Measurements from ENCODE around the gene PRDM1.

PRDM1 gene

GRCh38 chr6:106119546-106119945, 33.4 kb downstream of the PRDM1 start:
- TF ChIP-seq RARB (CRISPR knock-in tag; IDR thresholded peaks at IDR 0.05) (no peak), ARNTL (CRISPR knock-in tag; IDR thresholded peaks at IDR 0.05; ENCODE audit: borderline replicate concordance, low read depth) (no peak), PATZ1 (CRISPR knock-in tag; IDR thresholded peaks at IDR 0.05; ENCODE audit: borderline replicate concordance) (no peak), TCF4 (CRISPR knock-in tag; IDR thresholded peaks at IDR 0.05; ENCODE audit: borderline replicate concordance) (no peak), ZNF8 (CRISPR knock-in tag; IDR thresholded peaks at IDR 0.05) (no peak), ZFP3 (CRISPR knock-in tag; IDR thresholded peaks at IDR 0.05) (no peak), CSDC2 (CRISPR knock-in tag; IDR thresholded peaks at IDR 0.05) (no peak), SNAI2 (CRISPR knock-in tag; IDR thresholded peaks at IDR 0.05) (no peak), ZNF70 (CRISPR knock-in tag; IDR thresholded peaks at IDR 0.05) (no peak)
- TF ChIP-seq, protein P1, sequence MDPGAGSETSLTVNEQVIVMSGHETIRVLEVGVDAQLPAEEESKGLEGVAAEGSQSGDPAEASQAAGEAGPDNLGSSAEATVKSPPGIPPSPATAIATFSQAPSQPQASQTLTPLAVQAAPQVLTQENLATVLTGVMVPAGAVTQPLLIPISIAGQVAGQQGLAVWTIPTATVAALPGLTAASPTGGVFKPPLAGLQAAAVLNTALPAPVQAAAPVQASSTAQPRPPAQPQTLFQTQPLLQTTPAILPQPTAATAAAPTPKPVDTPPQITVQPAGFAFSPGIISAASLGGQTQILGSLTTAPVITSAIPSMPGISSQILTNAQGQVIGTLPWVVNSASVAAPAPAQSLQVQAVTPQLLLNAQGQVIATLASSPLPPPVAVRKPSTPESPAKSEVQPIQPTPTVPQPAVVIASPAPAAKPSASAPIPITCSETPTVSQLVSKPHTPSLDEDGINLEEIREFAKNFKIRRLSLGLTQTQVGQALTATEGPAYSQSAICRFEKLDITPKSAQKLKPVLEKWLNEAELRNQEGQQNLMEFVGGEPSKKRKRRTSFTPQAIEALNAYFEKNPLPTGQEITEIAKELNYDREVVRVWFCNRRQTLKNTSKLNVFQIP (CRISPR knock-in tag; IDR thresholded peaks at IDR 0.05; ENCODE audit: borderline replicate concordance, low read depth): no peak
- TF ChIP-seq, protein P2, sequence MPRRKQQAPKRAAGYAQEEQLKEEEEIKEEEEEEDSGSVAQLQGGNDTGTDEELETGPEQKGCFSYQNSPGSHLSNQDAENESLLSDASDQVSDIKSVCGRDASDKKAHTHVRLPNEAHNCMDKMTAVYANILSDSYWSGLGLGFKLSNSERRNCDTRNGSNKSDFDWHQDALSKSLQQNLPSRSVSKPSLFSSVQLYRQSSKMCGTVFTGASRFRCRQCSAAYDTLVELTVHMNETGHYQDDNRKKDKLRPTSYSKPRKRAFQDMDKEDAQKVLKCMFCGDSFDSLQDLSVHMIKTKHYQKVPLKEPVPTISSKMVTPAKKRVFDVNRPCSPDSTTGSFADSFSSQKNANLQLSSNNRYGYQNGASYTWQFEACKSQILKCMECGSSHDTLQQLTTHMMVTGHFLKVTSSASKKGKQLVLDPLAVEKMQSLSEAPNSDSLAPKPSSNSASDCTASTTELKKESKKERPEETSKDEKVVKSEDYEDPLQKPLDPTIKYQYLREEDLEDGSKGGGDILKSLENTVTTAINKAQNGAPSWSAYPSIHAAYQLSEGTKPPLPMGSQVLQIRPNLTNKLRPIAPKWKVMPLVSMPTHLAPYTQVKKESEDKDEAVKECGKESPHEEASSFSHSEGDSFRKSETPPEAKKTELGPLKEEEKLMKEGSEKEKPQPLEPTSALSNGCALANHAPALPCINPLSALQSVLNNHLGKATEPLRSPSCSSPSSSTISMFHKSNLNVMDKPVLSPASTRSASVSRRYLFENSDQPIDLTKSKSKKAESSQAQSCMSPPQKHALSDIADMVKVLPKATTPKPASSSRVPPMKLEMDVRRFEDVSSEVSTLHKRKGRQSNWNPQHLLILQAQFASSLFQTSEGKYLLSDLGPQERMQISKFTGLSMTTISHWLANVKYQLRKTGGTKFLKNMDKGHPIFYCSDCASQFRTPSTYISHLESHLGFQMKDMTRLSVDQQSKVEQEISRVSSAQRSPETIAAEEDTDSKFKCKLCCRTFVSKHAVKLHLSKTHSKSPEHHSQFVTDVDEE (CRISPR knock-in tag; IDR thresholded peaks at IDR 0.05): no peak
- ATAC-seq: no peak

GRCh38 chr6:106120006-106120405, 33.9 kb downstream of the PRDM1 start:
- no peak for ATAC-seq
- TF ChIP-seq RARB (CRISPR knock-in tag; IDR thresholded peaks at IDR 0.05) (no peak), SNAI2 (CRISPR knock-in tag; IDR thresholded peaks at IDR 0.05) (no peak), ISL1 (CRISPR knock-in tag; IDR thresholded peaks at IDR 0.05) (no peak)

DNA sequence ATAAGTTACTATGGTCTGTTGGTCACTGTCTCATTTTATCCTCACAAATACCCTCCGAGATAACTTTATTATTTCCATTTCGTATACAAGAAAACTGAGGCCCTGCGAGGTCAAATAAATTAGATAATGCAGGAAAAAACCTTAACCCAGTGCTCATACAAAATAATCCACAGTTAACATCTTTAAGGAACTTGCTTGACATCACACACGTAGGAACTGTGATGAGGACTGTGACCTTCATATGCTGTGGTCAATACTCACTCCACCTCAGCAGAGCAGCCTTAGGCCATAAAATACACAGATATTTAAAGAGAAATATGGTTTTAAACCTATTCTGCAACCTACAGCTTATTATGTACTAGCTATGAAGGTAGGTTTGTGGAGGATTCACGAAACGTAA, 34.3 kb downstream of the PRDM1 start:
- no peak for ATAC-seq
- no peak for TF ChIP-seq ZNF565 (CRISPR knock-in tag; conservative IDR thresholded peaks at IDR 0.05; ENCODE audit: low read depth)
- TF ChIP-seq PPARA (CRISPR knock-in tag; IDR thresholded peaks at IDR 0.05; ENCODE audit: borderline replicate concordance): no peak
- TF ChIP-seq ISL1 (CRISPR knock-in tag; IDR thresholded peaks at IDR 0.05): no peak
- TF ChIP-seq ZFP3 (CRISPR knock-in tag; IDR thresholded peaks at IDR 0.05): no peak
- no peak for TF ChIP-seq CSDC2 (CRISPR knock-in tag; IDR thresholded peaks at IDR 0.05)
- no peak for TF ChIP-seq ZNF70 (CRISPR knock-in tag; IDR thresholded peaks at IDR 0.05)
- TF ChIP-seq, protein P2 (CRISPR knock-in tag; IDR thresholded peaks at IDR 0.05): no peak
- TF ChIP-seq BACH2 (CRISPR knock-in tag; IDR thresholded peaks at IDR 0.05; ENCODE audit: borderline replicate concordance): no peak
- no peak for TF ChIP-seq GLIS3 (CRISPR knock-in tag; IDR thresholded peaks at IDR 0.05)
- TF ChIP-seq, protein P1 (CRISPR knock-in tag; IDR thresholded peaks at IDR 0.05; ENCODE audit: borderline replicate concordance, low read depth): no peak
- no peak for TF ChIP-seq CREB5 (CRISPR knock-in tag; IDR thresholded peaks at IDR 0.05; ENCODE audit: low read depth)
- TF ChIP-seq ZFP30 (CRISPR knock-in tag; IDR thresholded peaks at IDR 0.05): no peak
- no peak for TF ChIP-seq TCF4 (CRISPR knock-in tag; IDR thresholded peaks at IDR 0.05; ENCODE audit: borderline replicate concordance)
- no peak for TF ChIP-seq OSR1 (CRISPR knock-in tag; IDR thresholded peaks at IDR 0.05)
- TF ChIP-seq ESRRG (CRISPR knock-in tag; IDR thresholded peaks at IDR 0.05): no peak
- TF ChIP-seq RARB (CRISPR knock-in tag; IDR thresholded peaks at IDR 0.05): no peak
